Activated gamma-delta T cell treated with Interleukin-2 at 50 U/mL for 16 hours (primary cell): Measurements from ENCODE around the gene ZNF365.

ENCODE experiments used
- DNase-seq: peaks from one replicate; pipeline ENCODE4 v3.0.0-alpha.2; 2020

The ZNF365 gene

DNA sequence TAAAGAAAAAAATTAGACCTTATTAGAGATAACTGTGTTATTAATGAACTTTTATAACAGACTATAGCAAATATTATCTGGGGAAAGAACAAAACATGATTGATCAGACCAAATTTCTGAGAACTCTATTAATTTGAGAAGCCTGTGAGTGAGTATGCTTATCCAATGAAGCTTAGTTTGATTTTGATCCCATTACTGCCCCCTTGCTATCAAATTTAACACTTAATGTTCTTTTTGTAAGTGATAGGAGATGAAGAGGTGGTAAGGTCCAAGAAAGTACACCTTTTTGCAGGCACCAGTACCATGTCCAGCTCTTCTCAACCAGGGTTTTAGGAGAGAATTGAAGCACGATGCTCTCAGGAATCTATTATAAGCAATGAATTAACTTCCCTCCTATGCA is 49.9 kb downstream of the ZNF365 start:
- no peak for DNase-seq

DNA sequence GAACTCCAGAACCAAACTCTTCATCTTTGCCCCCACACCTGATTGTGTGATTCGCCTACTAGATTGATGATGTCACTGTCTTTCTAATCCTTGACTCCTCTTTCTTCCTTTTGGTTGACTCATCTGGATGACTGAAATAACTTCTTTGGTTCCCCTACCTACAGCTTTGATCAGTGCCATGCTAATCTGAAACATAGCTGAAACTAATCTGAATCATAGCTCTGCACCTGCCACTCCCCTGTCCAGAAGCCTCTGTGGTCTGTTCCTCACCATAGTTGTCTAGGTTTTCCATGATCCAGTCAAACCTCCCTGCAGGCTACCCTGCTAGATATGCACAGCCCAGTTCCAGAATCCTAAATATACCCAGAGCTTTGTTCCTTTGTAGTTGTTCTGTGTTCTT is 51.9 kb downstream of the ZNF365 start:
- no peak for DNase-seq

DNA sequence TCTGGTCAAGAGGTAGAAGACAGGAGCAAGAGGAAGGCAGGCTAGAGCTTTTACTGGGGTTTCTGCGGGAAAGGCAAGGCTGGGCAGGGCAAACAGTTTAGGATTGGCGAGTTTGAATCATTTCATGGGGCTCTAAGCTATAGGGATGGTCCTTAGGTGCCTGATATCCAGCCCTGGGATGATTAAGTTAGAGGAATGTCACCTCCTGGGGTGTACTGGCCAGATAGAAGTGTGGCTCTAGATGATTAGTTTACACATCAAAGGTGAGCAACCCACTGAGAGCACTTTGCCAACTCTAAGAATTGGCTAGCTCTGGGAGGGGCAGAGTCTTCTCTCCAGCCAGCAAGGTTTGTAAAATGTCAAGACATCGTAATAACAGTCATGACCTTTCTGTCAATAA is 52.4 kb downstream of the ZNF365 start:
- no peak for DNase-seq

DNA sequence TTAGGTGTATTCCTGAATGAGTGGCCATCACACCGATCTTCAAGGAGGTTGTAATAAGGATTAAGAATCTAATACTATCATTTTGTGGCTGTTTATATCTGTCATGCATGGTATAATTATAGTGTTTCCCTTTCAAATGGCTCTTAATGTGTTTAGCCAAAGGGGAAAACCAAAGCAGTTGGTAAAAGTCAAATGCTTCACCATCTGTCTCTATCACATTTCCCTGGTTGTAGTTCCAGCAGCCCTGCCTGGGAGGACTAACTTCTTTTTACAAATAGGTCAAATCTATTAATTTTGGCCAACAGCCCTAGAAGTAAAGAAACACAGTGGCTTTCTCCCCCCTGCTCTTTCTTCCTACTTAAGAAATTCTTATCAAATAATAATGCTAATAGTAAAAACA is 56.7 kb downstream of the ZNF365 start:
- DNase-seq = no peak

DNA sequence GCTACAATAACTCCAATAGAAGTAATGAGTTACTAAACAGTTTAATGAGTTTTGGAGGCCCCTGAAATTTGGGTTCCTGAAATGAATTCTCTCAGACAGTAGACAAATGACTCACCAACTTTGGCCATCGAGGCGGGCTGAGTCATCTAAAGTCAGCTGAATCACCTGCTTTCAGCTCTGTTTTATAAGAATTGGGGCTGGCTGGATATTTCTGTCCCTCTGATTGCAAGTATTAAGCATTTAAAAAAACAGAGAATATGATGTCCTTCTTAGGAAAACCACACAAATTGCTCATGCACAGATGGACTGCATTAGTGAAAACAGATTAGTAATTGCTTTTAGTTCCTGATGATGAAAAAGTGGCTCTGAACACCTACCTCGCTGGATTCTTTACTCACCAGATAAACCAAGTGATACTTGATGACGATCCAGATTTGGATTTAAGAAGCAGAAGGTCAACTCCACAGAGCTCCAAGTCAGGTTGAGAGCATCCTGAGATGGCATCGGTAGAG is 59.1 kb downstream of the ZNF365 start:
- peak; percentile 7 for DNase-seq

DNA sequence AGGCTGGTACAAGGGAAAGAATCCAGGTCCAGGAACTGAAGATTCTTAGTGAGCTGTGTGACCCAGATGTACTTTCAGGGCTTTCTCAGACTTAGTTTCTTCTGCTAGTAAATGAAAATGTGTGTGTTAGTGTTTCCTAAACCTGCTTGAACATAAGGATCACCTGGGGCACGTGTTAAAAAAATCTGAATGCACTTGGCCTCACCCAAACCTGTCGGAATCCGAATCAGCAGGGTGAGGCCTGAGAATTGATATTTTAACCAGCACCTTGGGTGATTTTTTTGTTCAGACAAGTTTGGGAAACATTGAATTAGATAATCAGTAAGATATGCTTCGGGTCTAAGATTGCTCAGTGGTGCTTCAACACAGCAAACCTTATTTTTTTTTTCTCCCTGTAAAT is 59.7 kb downstream of the ZNF365 start:
- DNase-seq = no peak

DNA sequence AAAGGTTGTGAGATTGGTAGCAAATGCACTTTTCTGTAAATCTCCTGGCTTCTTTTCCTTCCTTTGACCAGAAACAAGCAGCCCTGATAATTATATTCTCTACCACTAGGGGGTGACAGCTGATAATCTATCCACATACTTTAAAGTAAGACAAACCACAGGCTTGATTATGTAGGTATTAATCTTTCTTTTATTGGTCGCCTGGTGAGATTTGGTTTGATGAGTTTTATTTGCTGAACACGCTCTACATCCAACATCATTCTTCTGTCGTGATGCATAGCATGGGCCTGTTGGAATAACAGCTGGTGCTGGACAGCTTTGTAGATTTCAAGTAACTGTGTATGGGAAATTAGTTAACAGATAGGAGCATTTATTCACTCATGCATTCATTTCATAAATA is 63.5 kb downstream of the ZNF365 start:
- no peak for DNase-seq

DNA sequence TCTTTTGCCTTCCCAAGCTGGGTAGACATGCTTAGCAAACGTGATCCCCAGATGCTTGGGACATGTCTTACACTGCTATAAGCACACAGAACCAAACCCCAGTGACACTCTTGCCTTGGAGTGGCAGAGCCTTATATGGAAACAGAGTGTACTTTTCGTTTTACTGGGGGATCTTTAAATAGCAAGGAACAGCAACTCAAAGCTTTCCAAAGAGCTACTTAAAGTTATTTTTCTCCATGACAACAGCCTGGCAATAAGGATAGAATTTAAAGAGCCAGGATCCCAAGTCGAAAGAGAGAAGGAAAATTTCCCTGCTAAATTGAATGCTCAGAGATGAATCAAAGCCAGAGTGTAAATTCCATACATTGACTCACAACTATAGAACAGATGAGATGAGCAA is 67.8 kb downstream of the ZNF365 start:
- DNase-seq = no peak

DNA sequence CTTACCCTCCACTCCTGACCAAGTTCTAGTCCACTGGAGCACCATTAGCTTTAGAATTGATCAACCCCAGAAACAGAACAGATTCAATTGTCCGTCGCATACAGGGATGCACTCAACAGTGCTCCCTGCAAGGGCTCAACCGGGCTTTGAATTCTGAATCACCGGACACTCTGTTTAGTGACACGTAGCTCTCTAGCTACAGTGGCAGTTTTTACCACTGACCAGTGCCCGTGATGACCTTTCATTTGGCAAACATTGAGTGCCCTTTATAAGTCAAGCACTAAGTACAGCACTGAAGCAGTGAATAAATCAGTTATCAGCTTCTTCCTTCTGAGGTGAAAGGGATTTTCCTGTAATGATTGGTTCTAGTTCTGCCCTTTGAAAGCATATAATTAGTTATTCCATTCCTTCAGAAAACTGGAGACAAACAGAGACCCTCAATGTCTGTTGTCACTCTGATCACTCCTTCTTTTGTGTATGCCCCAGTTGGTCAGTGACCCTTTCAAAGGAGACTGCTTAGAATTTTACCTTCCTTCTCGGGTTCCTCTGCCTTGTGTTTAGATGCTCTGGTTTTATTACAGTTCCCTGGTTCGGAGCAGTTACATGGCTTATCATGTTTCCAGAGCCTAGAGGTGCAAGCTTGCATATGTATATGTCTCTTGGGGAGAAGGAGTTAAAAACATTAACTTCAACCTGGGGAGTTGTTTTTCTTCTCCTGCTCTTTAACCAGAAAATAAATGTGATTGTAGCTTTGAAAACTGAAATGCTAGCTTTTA is 68.9 kb downstream of the ZNF365 start:
- no peak for DNase-seq

DNA sequence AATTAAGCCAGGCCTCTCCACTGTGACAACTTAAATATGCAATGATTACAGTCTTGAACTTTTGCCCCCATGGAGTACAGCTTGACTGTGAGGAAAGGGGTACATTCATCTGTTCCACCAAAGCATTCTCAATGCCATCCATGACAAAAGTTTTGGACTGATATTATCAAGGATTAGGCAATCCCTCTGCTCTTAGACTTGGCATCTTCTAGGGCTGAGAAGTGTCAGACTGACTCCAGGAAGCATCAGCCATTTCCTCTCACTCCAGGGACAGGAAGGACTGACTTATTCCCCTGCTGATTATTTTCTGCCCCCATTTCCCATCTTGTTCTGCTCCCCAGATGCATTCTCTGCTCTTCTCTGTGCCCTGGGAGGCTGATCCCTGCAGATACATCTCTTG is 69.7 kb downstream of the ZNF365 start:
- no peak for DNase-seq

DNA sequence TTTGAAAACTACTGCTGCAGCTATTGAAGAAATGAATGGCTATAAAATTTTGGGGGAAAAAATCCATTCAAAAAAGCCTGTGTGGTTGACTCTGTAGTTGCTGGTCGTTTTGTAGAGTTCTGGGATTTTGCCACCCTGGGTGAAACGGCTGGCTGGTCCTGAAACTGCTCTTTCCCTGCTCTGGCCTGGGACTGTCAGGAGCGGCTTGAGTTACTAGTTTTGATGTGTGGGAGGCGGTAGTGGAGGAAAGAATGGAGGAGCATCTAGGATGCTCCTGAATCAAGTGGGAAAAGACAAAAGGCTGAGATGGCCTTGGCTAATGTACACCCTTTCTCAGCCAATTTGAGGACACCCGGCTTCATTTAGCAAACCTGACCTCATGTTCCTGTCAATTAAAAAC is 72.5 kb downstream of the ZNF365 start:
- no peak for DNase-seq

DNA sequence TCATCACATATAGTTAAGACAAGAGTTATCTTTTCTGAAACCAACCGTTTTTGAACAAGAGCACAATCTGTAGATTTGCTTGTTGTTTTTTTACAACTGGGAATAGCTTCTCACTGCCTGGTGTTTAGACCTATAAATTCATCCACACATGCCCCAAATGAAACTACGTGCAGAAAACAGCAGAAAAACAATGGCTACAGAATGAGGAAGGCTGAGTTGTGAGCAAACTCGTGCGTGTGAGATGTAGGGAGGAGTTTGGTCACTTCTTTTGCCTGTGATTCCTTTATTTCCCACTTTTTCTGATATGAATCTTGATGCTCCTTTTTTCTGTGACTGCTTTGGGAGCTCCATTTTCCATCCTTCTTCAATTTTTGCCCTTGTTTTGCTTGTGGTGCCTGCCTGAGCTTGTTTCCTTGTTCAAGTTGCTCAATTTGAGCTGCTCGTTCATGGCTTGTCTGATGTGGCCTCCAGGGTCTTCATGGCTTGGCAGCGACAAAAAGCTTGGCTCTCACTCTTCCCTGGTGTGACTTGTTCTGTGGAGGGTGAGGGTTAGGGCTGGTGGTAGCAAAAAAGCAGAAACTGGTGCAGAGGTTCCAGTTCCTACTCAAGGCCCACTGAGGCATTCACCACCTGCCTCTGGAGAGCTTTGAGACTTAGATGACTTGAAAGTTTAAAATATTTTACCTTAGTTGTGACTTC is 76.9 kb downstream of the ZNF365 start:
- DNase-seq = no peak

DNA sequence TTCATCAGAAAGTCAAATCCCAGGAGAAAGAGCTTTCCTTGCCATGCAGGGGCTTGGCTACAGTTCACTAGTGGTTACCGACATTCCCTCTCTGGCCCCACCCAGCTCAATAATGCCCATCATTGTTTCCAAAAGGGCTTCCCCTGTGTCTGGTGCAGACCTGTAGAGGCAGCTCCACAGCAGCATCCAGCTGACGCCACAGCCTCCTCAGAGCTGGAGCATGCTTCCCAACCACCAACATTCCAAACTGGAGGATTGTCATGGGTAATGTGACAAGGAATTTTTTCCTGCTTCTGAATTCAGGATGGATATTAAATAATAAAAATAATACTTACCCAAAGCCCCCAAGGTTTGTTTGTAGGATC is 77.4 kb downstream of the ZNF365 start:
- DNase-seq = no peak
